ENCODE measurements around the gene COMT.

DNA sequence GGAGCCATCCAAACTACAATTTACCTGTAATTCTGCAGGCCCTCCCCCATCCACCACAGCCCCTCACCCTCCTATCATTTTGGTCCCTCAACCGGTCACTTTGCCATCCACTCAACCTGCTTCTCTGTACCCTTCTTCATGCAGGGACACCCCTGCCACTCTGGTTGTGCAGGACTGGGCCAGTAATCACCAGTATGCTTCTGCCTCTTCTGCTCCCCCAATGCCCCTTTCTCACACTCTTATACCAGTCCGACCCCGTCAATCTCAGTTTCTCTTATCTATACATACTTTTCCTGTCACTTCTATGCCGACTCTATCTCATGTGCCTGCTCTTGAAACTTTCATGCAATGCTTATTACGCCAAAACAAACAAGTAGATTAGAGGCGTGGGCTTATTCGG, 5.1 kb upstream of the COMT start:
- TF ChIP-seq EZH2phosphoT487 (IDR thresholded peaks at IDR 0.05) = no peak
- TF ChIP-seq, protein P1, sequence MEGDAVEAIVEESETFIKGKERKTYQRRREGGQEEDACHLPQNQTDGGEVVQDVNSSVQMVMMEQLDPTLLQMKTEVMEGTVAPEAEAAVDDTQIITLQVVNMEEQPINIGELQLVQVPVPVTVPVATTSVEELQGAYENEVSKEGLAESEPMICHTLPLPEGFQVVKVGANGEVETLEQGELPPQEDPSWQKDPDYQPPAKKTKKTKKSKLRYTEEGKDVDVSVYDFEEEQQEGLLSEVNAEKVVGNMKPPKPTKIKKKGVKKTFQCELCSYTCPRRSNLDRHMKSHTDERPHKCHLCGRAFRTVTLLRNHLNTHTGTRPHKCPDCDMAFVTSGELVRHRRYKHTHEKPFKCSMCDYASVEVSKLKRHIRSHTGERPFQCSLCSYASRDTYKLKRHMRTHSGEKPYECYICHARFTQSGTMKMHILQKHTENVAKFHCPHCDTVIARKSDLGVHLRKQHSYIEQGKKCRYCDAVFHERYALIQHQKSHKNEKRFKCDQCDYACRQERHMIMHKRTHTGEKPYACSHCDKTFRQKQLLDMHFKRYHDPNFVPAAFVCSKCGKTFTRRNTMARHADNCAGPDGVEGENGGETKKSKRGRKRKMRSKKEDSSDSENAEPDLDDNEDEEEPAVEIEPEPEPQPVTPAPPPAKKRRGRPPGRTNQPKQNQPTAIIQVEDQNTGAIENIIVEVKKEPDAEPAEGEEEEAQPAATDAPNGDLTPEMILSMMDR (IDR thresholded peaks at IDR 0.05) = no peak
